Mesenchymal stem cell (in vitro differentiated cells and primary cell): Measurements from ENCODE around the gene PCDHGB4.
"Not testable (repeated sequence)": the region's sequence is repeated elsewhere in the genome, so short reads cannot be mapped to it uniquely, and the experiment has no call there.

Source experiments
- DNase-seq: peaks from one replicate; pipeline ENCODE4 v3.0.0-alpha.2; 2013
- H2AFZ ChIP-seq: one replicate; pipeline ENCODE4 v1.6.1; 2013; ENCODE audit warnings: low read depth, mild to moderate bottlenecking, control low read depth, inconsistent platforms, low read length, moderate library complexity
- H2AK5ac ChIP-seq: 2 replicates; pipeline ENCODE4 v1.6.1; 2013; ENCODE audit warnings: low read length, moderate library complexity, mild to moderate bottlenecking, inconsistent platforms; ENCODE audit not compliant: severe bottlenecking
- H2BK120ac ChIP-seq: one replicate; pipeline ENCODE4 v1.6.1; 2013; ENCODE audit warnings: low read depth, mild to moderate bottlenecking, inconsistent platforms, low read length, moderate library complexity
- H2BK12ac ChIP-seq, 2 experiments: one replicate each; pipeline ENCODE4 v1.6.1; 2013; ENCODE audit warnings: inconsistent platforms in 2 of 2, low read length in 2 of 2, mild to moderate bottlenecking in 2 of 2, moderate library complexity in 2 of 2, control low read depth in 1 of 2
- H2BK15ac ChIP-seq: one replicate; pipeline ENCODE4 v1.6.1; 2013; ENCODE audit warnings: mild to moderate bottlenecking, low read depth, inconsistent platforms; ENCODE audit not compliant: poor library complexity, severe bottlenecking
- H2BK5ac ChIP-seq: 2 replicates; pipeline ENCODE4 v1.6.1; 2013; ENCODE audit warnings: low read depth, mild to moderate bottlenecking, low read length, control low read depth, inconsistent platforms; ENCODE audit not compliant: poor library complexity, severe bottlenecking
- H3K14ac ChIP-seq, 2 experiments: one replicate each; pipeline ENCODE4 v1.6.1; 2013; ENCODE audit warnings: inconsistent platforms in 2 of 2, low read length in 2 of 2, control low read depth in 1 of 2, mild to moderate bottlenecking in 1 of 2, moderate library complexity in 1 of 2
- H3K18ac ChIP-seq, 2 experiments: one replicate each; pipeline ENCODE4 v1.6.1; 2013; ENCODE audit warnings: inconsistent platforms in 2 of 2, low read length in 2 of 2, control low read depth in 1 of 2, low read depth in 1 of 2, mild to moderate bottlenecking in 1 of 2
- H3K23ac ChIP-seq, 2 experiments: one replicate each; pipeline ENCODE4 v1.6.1; 2013; ENCODE audit warnings: inconsistent platforms in 2 of 2, low read length in 2 of 2, mild to moderate bottlenecking in 2 of 2, moderate library complexity in 2 of 2, control low read depth in 1 of 2
- H3K27ac ChIP-seq: 2 replicates; pipeline ENCODE4 v1.5.1; 2013; ENCODE audit warnings: mild to moderate bottlenecking, moderate library complexity, low read length, control low read depth, inconsistent platforms; ENCODE audit not compliant: poor library complexity, severe bottlenecking
- H3K27me3 ChIP-seq, 2 experiments: 2 replicates each; pipeline versions ENCODE4 v1.6.1 to v1.7.0; 2013; ENCODE audit warnings: low read length in 2 of 2, mild to moderate bottlenecking in 2 of 2, moderate library complexity in 2 of 2, control low read depth in 1 of 2, inconsistent platforms in 1 of 2; ENCODE audit not compliant: control insufficient read depth in 1 of 2, insufficient read depth in 1 of 2
- H3K36me3 ChIP-seq, 2 experiments: 2 replicates each; pipeline versions ENCODE4 v1.6.1 to v1.7.0; 2013; ENCODE audit warnings: low read length in 2 of 2, control low read depth in 1 of 2, inconsistent platforms in 1 of 2, low read depth in 1 of 2, mild to moderate bottlenecking in 1 of 2; ENCODE audit not compliant: insufficient read depth in 2 of 2, control insufficient read depth in 1 of 2
- H3K4ac ChIP-seq, 2 experiments: one replicate each; pipeline ENCODE4 v1.6.1; 2013; ENCODE audit warnings: inconsistent platforms in 2 of 2, low read length in 2 of 2, mild to moderate bottlenecking in 2 of 2, moderate library complexity in 2 of 2, control low read depth in 1 of 2, low read depth in 1 of 2
- H3K4me1 ChIP-seq: 2 replicates; pipeline ENCODE4 v1.6.1; 2013; ENCODE audit warnings: low read depth, low read length, control low read depth; ENCODE audit not compliant: control insufficient read depth, insufficient read depth
- H3K4me2 ChIP-seq: 2 replicates; pipeline ENCODE4 v1.6.1; 2013; ENCODE audit warnings: low read length, mild to moderate bottlenecking, inconsistent platforms; ENCODE audit not compliant: poor library complexity, severe bottlenecking
- H3K4me3 ChIP-seq, 2 experiments: 2 replicates each; pipeline versions ENCODE4 v1.5.1 to v1.7.0; 2013; ENCODE audit warnings: low read length in 2 of 2, mild to moderate bottlenecking in 2 of 2, control low read depth in 1 of 2, low read depth in 1 of 2; ENCODE audit not compliant: insufficient read depth in 1 of 2
- H3K79me1 ChIP-seq: replicated peaks from 2 replicates; pipeline ENCODE4 v1.6.1; 2013; ENCODE audit warnings: mild to moderate bottlenecking, control low read depth, low read length, inconsistent platforms; ENCODE audit not compliant: poor library complexity, severe bottlenecking
- H3K9ac ChIP-seq: 2 replicates; pipeline ENCODE4 v1.7.0; 2013; ENCODE audit warnings: mild to moderate bottlenecking, low read length, moderate library complexity
- H3K9me3 ChIP-seq: 2 replicates; pipeline ENCODE4 v1.7.0; 2013; ENCODE audit warnings: mild to moderate bottlenecking, low read length; ENCODE audit not compliant: control insufficient read depth
- H4K8ac ChIP-seq: one replicate; pipeline ENCODE4 v1.6.1; 2013; ENCODE audit warnings: inconsistent platforms, mild to moderate bottlenecking, low read length, moderate library complexity
- H4K91ac ChIP-seq: one replicate; pipeline ENCODE4 v1.6.1; 2013; ENCODE audit warnings: mild to moderate bottlenecking, low read length, inconsistent platforms
- WGBS: methylation state at CpG from one replicate; pipeline ENCODE4 v1.1.7; 2013; ENCODE audit warnings: mixed read lengths; 5-methylcytosine and 5-hydroxymethylcytosine counted together

PCDHGB4 gene

DNA sequence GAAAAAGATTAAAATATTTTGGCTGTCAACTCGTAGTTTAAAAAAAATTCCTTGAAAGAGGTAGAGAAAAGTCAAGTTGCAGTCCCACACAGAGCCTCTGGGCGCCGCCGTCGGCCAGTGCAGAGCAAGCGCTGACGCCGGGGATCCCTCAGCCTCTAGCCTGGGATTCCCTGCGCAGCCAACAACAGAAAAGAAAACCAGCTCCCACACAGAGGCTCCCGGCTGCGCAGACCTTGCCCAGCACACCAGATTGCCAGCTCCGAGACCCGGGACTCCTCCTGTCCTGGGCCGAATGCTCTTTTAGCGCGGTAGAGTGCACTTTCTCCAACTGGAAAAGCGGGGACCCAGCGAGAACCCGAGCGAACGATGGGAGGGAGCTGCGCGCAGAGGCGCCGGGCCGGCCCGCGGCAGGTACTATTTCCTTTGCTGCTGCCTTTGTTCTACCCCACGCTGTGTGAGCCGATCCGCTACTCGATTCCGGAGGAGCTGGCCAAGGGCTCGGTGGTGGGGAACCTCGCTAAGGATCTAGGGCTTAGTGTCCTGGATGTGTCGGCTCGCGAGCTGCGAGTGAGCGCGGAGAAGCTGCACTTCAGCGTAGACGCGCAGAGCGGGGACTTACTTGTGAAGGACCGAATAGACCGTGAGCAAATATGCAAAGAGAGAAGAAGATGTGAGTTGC lies 30.1 kb downstream of the PCDHGB4 start, which contains the start of gene PCDHGB7:
Gene PCDHGB7 (plus strand): TSS at position 184 of the 679 bp plus-strand sequence. CDS start 183 bp downstream, at position 367.
- Histone ChIP-seq H3K36me3 (peaks cover 4 to 53% of the 10 kb centered on the region in 2 experiments), H3K4me2 (peak within 1 kb of the TSS; percentile 66), H3K9ac (peak within 1 kb of the TSS; percentile 70), H3K79me1 (peaks cover 49% of the 10 kb centered on the region), H3K9me3 (peaks cover 22% of the 10 kb centered on the region), H3K14ac (peak within 1 kb of the TSS in 1 of 2 experiments; percentile 81), H3K4ac (peak within 1 kb of the TSS; percentile 27 to 47), H3K27ac (peak within 1 kb of the TSS; percentile 69), H3K4me3 (peak within 1 kb of the TSS; percentile 59 to 80), H3K18ac (peak within 1 kb of the TSS; percentile 42 to 46), H2AK5ac (peak within 1 kb of the TSS; percentile 46)
- H2BK120ac ChIP-seq, H3K23ac ChIP-seq, H2BK5ac ChIP-seq, H2BK15ac ChIP-seq, H4K8ac ChIP-seq, H2AFZ ChIP-seq, H3K27me3 ChIP-seq, H4K91ac ChIP-seq, H3K4me1 ChIP-seq, H2BK12ac ChIP-seq: not testable (repeated sequence)
- peak; percentile 85 for DNase-seq
- WGBS = 25% methylated on average over 42 of the region's 47 CpGs

DNA sequence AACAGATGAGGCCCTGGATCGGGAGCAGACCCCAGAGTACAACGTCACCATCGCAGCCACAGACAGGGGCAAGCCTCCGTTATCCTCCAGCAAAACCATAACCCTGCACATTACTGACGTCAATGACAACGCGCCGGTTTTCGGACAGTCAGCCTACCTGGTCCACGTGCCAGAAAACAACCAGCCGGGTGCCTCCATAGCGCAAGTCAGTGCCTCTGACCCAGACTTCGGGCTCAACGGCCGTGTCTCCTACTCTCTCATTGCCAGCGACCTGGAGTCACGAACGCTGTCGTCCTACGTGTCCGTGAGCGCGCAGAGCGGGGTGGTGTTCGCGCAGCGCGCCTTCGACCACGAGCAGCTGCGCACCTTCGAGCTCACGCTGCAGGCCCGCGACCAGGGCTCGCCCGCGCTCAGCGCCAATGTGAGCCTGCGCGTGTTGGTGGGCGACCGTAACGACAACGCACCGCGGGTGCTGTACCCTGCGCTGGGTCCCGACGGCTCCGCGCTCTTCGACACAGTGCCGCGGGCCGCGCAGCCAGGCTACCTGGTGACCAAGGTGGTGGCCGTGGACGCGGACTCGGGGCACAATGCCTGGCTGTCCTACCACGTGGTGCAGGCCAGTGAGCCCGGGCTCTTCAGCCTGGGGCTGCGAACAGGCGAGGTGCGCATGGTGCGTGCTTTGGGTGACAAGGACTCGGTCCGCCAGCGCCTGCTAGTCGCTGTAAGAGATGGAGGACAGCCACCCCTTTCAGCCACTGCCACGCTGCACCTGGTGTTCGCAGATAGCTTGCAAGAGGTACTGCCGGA lies 31.8 kb downstream of the PCDHGB4 start:
- Histone ChIP-seq H4K8ac (no peak overlapping the region), H3K27ac (no peak overlapping the region), H3K23ac (no peak overlapping the region), H3K4me3 (peak overlapping the region; percentile 11 to 80), H4K91ac (no peak overlapping the region), H3K9ac (no peak overlapping the region), H3K14ac (no peak overlapping the region), H3K36me3 (peaks cover 9 to 50% of the 10 kb centered on the region in 2 experiments), H3K79me1 (peaks cover 44% of the 10 kb centered on the region), H3K4me1 (peaks cover 8% of the 10 kb centered on the region), H3K27me3 (no peaks in the 10 kb centered on the region), H2BK12ac (no peak overlapping the region), H3K18ac (no peak overlapping the region), H2BK5ac (no peak overlapping the region), H2AFZ (no peak overlapping the region), H2BK15ac (no peak overlapping the region), H3K4ac (no peak overlapping the region), H3K9me3 (peaks cover 28% of the 10 kb centered on the region), H3K4me2 (no peak overlapping the region), H2AK5ac (no peak overlapping the region), H2BK120ac (no peak overlapping the region)
- WGBS = 98% methylated on average over 74 of the region's 74 CpGs
- no peak for DNase-seq

GRCh38 chr5:141420855-141421488 lies 33.5 kb downstream of the PCDHGB4 start, which contains the start of gene PCDHGA11:
TSS of gene PCDHGA11 (plus strand) at chr5:141421051. CDS start at chr5:141421228, 177 bp downstream.
- H3K14ac ChIP-seq = no peak within 1 kb of the TSS
- H3K23ac ChIP-seq = no peak within 1 kb of the TSS
- no peak within 1 kb of the TSS for H3K27ac ChIP-seq
- H3K27me3 ChIP-seq = no peaks in the 10 kb centered on the region
- H2AFZ ChIP-seq = no peak within 1 kb of the TSS
- H2BK12ac ChIP-seq = no peak within 1 kb of the TSS
- 71% methylated on average over 42 of the region's 42 CpGs for WGBS
- H3K4me3 ChIP-seq = peak within 1 kb of the TSS in 1 of 2 experiments; percentile 80
- H3K18ac ChIP-seq = no peak within 1 kb of the TSS
- no peak within 1 kb of the TSS for H2BK120ac ChIP-seq
- peaks cover 28% of the 10 kb centered on the region for H3K9me3 ChIP-seq
- no peak within 1 kb of the TSS for H2BK5ac ChIP-seq
- peaks cover 8% of the 10 kb centered on the region for H3K4me1 ChIP-seq
- peaks cover 12 to 41% of the 10 kb centered on the region in 2 experiments for H3K36me3 ChIP-seq
- H2AK5ac ChIP-seq = no peak within 1 kb of the TSS
- no peak within 1 kb of the TSS for H4K8ac ChIP-seq
- no peak within 1 kb of the TSS for H4K91ac ChIP-seq
- no peak within 1 kb of the TSS for H3K4me2 ChIP-seq
- peak within 1 kb of the TSS; percentile 77 for H3K9ac ChIP-seq
- peak; percentile 14 for DNase-seq
- no peak within 1 kb of the TSS for H2BK15ac ChIP-seq
- H3K79me1 ChIP-seq = peaks cover 42% of the 10 kb centered on the region
- no peak within 1 kb of the TSS for H3K4ac ChIP-seq

GRCh38 chr5:141421489-141421855 lies 34.0 kb downstream of the PCDHGB4 start:
- peaks cover 8% of the 10 kb centered on the region for H3K4me1 ChIP-seq
- H3K36me3 ChIP-seq = peaks cover 17 to 44% of the 10 kb centered on the region in 2 experiments
- H4K91ac ChIP-seq = no peak overlapping the region
- H3K23ac ChIP-seq = no peak overlapping the region
- H3K79me1 ChIP-seq = peaks cover 45% of the 10 kb centered on the region
- peak overlapping the region; percentile 77 for H3K9ac ChIP-seq
- no peak overlapping the region for H2AK5ac ChIP-seq
- DNase-seq = no peak
- no peak overlapping the region for H3K4ac ChIP-seq
- no peak overlapping the region for H3K27ac ChIP-seq
- no peak overlapping the region for H2BK15ac ChIP-seq
- H3K27me3 ChIP-seq = no peaks in the 10 kb centered on the region
- peak overlapping the region in 1 of 2 experiments; percentile 80 for H3K4me3 ChIP-seq
- H2BK12ac ChIP-seq = no peak overlapping the region
- H2AFZ ChIP-seq = no peak overlapping the region
- no peak overlapping the region for H4K8ac ChIP-seq
- WGBS = 85% methylated on average over 13 of the region's 13 CpGs
- H3K4me2 ChIP-seq = no peak overlapping the region
- H2BK120ac ChIP-seq = no peak overlapping the region
- H2BK5ac ChIP-seq = no peak overlapping the region
- H3K14ac ChIP-seq = no peak overlapping the region
- H3K18ac ChIP-seq = no peak overlapping the region
- H3K9me3 ChIP-seq = peaks cover 28% of the 10 kb centered on the region
